ENCODE results near the gene DCTN4. TPM values are rescaled to one million over a fixed set of nuclear protein-coding genes. Genes with fewer than 3 reads are reported as not detected.

The DCTN4 gene
- total RNA-seq, 1 experiment from 2014 or later, result 48.5 TPM

DNA sequence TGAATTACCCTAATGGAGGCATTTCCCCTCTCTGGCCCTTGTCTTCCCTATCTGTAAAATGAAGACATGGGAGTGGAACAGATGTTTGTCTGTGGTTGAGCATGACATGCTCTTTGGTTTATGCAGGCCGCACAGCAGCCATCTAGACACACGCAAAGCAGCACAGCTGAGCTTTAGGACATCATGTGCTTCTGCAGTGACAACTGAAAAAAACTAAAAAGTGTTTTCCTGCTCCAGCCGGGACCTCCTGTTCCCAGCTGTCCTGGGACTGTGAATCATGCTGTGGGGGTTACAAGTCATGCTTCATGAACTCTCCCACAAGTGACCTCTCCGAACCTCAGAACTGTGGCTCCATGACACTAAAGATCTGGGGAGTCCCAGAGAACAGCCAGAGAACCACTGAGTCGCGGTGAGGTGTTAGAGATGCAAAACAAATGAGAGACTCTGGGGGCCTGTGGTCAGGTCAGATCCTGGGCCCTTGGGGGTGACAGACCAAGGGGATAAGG is 21.4 kb upstream of the DCTN4 start:
- Mint-ChIP-seq H3K27me3 (ENCODE audit: low read depth) (peaks cover 46% of the 10 kb centered on the region), H3K4me3 (peak overlapping the region; percentile 89 to 99), H3K27ac (peak overlapping the region; percentile 60 to 94 (median 76); a peak in 6 of 7 replicates), H3K4me1 (peaks cover 67 to 70% of the 10 kb centered on the region in 2 experiments), H3K9me3 (peaks cover 2% of the 10 kb centered on the region in 2 experiments), H3K36me3 (ENCODE audit: insufficient read depth in 1 of 3, low read depth in 3 of 3) (peaks cover 21 to 24% (median 21%) of the 10 kb centered on the region in 3 experiments)
- H3T11ph ChIP-seq (ENCODE audit: low read length), result no peak overlapping the region
- H2BK15ac ChIP-seq (ENCODE audit: low read depth, low read length), result no peak overlapping the region
- H3K79me2 ChIP-seq (ENCODE audit: insufficient read depth, low read length), result peaks cover 2% of the 10 kb centered on the region; the same call in 1 of the 2 replicates
- H2BK20ac ChIP-seq (ENCODE audit: low read depth, low read length, poor library complexity, severe bottlenecking), result no peak overlapping the region
- no peaks in the 10 kb centered on the region for H3K79me1 ChIP-seq (ENCODE audit: insufficient read depth, low read depth, low read length, poor library complexity, severe bottlenecking)
- peak overlapping the region; percentile 38 for H3K27ac ChIP-seq (ENCODE audit: insufficient read length, low read depth, low read length)
- H2BK5ac ChIP-seq (ENCODE audit: insufficient read length, low read length), result no peak overlapping the region
- peak overlapping the region; percentile 17 for H3K9ac ChIP-seq (ENCODE audit: extremely low read depth, insufficient read length, low read length)
- no peak for DNase-seq
- H2BK120ac ChIP-seq (ENCODE audit: low read depth, low read length, poor library complexity, severe bottlenecking), result no peak overlapping the region
- no peaks in the 10 kb centered on the region for H4K20me1 ChIP-seq (ENCODE audit: control insufficient read depth, insufficient read depth, insufficient read length)
- peak overlapping the region; percentile 28 for H4K5ac ChIP-seq (ENCODE audit: insufficient read length, low read depth, low read length)
- no peak overlapping the region for H4K91ac ChIP-seq (ENCODE audit: insufficient read length, low read depth, low read length)
- peaks cover 13% of the 10 kb centered on the region for H3K23me2 ChIP-seq (ENCODE audit: insufficient read length, low read depth, low read length, poor library complexity, severe bottlenecking)
- peaks cover 31% of the 10 kb centered on the region for H3K4me1 ChIP-seq (ENCODE audit: insufficient read depth, low read length)
- peak overlapping the region; percentile 24 for H2BK12ac ChIP-seq (ENCODE audit: insufficient read length, low read depth, low read length)
- H3K27me3 ChIP-seq (ENCODE audit: insufficient read depth, low read length), result peaks cover 4% of the 10 kb centered on the region; the same call in 1 of the 2 replicates
- 0 out of 2 replicates have a peak overlapping the region, but pooled peaks have one; percentile 18 for H3K14ac ChIP-seq (ENCODE audit: insufficient read depth, low read length)
- H2AK5ac ChIP-seq (ENCODE audit: insufficient read length, low read length), result no peak overlapping the region
- no peak overlapping the region for H4K8ac ChIP-seq (replicated peaks; ENCODE audit: insufficient read length, low read depth, low read length)
- H3K4ac ChIP-seq (ENCODE audit: low read depth, low read length), result no peak overlapping the region
- WGBS (ENCODE audit: extremely low coverage, insufficient read length, low lambda C conversion rate), result no CpG with 5 or more reads among the region's 6 CpGs
- H3K56ac ChIP-seq (ENCODE audit: insufficient read length, low read depth, low read length), result no peak overlapping the region
- peak overlapping the region; percentile 52 for H3K18ac ChIP-seq (ENCODE audit: insufficient read length, low read depth, low read length)
- H3K23ac ChIP-seq (ENCODE audit: insufficient read length, low read depth, low read length), result no peak overlapping the region
- peak overlapping the region; percentile 95 for H3K4me2 ChIP-seq (ENCODE audit: insufficient read depth, insufficient read length, low read length)
- no peak overlapping the region for H2AFZ ChIP-seq (ENCODE audit: low read length)
- TF ChIP-seq, protein P1, sequence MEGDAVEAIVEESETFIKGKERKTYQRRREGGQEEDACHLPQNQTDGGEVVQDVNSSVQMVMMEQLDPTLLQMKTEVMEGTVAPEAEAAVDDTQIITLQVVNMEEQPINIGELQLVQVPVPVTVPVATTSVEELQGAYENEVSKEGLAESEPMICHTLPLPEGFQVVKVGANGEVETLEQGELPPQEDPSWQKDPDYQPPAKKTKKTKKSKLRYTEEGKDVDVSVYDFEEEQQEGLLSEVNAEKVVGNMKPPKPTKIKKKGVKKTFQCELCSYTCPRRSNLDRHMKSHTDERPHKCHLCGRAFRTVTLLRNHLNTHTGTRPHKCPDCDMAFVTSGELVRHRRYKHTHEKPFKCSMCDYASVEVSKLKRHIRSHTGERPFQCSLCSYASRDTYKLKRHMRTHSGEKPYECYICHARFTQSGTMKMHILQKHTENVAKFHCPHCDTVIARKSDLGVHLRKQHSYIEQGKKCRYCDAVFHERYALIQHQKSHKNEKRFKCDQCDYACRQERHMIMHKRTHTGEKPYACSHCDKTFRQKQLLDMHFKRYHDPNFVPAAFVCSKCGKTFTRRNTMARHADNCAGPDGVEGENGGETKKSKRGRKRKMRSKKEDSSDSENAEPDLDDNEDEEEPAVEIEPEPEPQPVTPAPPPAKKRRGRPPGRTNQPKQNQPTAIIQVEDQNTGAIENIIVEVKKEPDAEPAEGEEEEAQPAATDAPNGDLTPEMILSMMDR (conservative IDR thresholded peaks at IDR 0.05), result no peak
- no peaks in the 10 kb centered on the region for H3K9me3 ChIP-seq (ENCODE audit: control insufficient read depth, low read depth, low read length)

All from H9 (cell line).